OCI-LY3 (cell line): ENCODE data around the gene MIER2.

Source experiments
- EZH2phosphoT487 ChIP-seq: fragments of 200-600 bp; shearing (Covaris generic); IDR thresholded peaks from 2 replicates; pipeline ENCODE4 v1.6.1; 2018; ENCODE audit warnings: antibody characterized with exemption, mixed run types, low read depth
- TF ChIP-seq, protein P1 (sequence below): fragments of 200-600, 300-600 bp; sonication (generic); IDR thresholded peaks from 2 replicates; pipeline ENCODE4 v1.5.1; 2014; ENCODE audit warnings: antibody characterized with exemption, low read length, low read depth

DNA sequence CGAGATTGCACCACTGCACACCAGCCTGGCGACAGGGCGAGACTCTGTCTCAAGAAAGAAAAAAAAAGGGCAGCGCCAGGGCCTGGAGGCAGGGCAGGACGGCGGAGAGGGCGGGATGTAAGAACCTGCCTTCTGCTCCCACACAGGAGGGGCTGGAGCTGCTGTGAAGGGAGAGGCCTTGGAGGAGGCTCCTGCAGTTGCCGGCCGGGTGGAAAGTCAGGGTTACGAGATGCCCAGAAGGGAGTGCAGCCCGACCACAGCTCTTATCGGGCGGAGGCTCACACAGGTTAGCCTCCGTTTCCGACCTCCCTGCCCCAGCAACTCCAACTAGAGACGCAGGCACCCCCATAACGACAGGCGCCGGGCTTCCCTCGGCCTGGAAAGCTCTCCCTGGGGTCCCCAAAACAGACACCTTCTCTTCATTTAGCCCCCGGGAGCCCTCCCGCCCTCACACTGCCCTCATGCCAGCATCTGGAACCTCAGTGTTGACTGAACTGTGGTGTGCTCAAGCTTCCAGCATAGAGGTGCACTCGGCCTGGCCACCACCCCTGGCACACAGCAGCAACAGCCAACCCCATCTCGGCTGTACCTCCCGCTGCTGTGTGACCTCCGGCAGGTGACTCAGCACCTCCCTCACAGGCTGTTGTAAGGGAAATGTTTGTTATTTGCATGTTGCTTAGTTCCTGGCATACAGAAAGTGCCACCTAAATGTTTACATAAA is 54.8 kb downstream of the MIER2 start:
- TF ChIP-seq, protein P1, sequence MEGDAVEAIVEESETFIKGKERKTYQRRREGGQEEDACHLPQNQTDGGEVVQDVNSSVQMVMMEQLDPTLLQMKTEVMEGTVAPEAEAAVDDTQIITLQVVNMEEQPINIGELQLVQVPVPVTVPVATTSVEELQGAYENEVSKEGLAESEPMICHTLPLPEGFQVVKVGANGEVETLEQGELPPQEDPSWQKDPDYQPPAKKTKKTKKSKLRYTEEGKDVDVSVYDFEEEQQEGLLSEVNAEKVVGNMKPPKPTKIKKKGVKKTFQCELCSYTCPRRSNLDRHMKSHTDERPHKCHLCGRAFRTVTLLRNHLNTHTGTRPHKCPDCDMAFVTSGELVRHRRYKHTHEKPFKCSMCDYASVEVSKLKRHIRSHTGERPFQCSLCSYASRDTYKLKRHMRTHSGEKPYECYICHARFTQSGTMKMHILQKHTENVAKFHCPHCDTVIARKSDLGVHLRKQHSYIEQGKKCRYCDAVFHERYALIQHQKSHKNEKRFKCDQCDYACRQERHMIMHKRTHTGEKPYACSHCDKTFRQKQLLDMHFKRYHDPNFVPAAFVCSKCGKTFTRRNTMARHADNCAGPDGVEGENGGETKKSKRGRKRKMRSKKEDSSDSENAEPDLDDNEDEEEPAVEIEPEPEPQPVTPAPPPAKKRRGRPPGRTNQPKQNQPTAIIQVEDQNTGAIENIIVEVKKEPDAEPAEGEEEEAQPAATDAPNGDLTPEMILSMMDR, result no peak
- no peak for TF ChIP-seq EZH2phosphoT487
